ENCODE data around the gene SUMF1. TPM values are rescaled to one million over a fixed set of nuclear protein-coding genes. Genes with fewer than 3 reads are reported as not detected.

Gene SUMF1
- total and polyA plus RNA-seq, 2 of the 4 experiments (the other 2 are of a cell fraction) = 26.3 to 38.4 TPM

DNA sequence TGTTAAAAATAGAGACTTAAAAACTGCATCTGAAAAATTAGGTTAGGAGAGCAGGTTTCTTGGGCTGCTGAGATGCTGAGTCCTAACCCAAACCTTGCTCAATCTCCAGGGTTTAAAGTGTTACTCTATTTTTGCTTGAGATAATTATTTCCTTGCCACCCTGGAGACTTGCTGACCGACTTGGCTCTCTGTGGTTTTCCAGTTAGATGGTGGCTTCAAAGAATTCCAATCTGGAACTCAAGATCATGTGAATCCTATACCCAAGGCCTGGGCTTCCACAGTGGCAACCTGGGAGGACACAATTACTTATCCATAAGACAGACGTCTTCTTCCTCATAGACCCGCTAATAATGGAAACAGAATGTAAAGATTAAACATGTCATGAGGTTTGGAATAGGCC, 47.7 kb downstream of the SUMF1 start:
- Histone ChIP-seq H3K9me3 (ENCODE audit: control insufficient read depth, insufficient read depth, low read length) (no peaks in the 10 kb centered on the region), H4K8ac (ENCODE audit: low read depth in 2 of 2, low read length in 2 of 2) (no peak overlapping the region), H3K36me3 (ENCODE audit: control insufficient read depth, insufficient read depth, low read length) (no peaks in the 10 kb centered on the region), H2AFZ (replicated peaks; ENCODE audit: low read length, poor library complexity) (no peak overlapping the region), H3K4ac (ENCODE audit: low read depth, low read length) (no peak overlapping the region), H3K4me1 (ENCODE audit: control insufficient read depth, insufficient read depth, low read length) (peaks cover 5% of the 10 kb centered on the region; the same call in 1 of the 2 replicates), H4K5ac (ENCODE audit: low read depth, low read length) (no peak overlapping the region), H3K18ac (ENCODE audit: low read depth, low read length) (no peak overlapping the region), H2BK15ac (ENCODE audit: low read depth, low read length) (no peak overlapping the region), H3K9ac (ENCODE audit: low read depth, low read length) (no peak overlapping the region), H3K14ac (replicated peaks; ENCODE audit: low read depth, low read length) (no peak overlapping the region), H2BK20ac (ENCODE audit: low read depth, low read length) (no peak overlapping the region), H4K91ac (ENCODE audit: insufficient read depth, low read depth, low read length) (no peak overlapping the region), H2AK9ac (replicated peaks; ENCODE audit: low read depth, low read length, poor library complexity) (no peak overlapping the region), H2AK5ac (ENCODE audit: low read depth, low read length) (no peak overlapping the region), H3K27ac (ENCODE audit: insufficient read depth, low read length) (no peak overlapping the region), H3K4me3 (ENCODE audit: insufficient read depth, low read depth, low read length) (no peak overlapping the region), H3K4me2 (ENCODE audit: low read depth, low read length) (no peak overlapping the region), H3K9me1 (ENCODE audit: insufficient read depth, low read length) (peaks cover 4% of the 10 kb centered on the region; the same call in 1 of the 2 replicates), H4K20me1 (ENCODE audit: insufficient read depth, low read length) (no peaks in the 10 kb centered on the region), H2BK120ac (ENCODE audit: low read depth, low read length) (no peak overlapping the region), H3K23ac (ENCODE audit: low read depth, low read length) (no peak overlapping the region), H2BK5ac (ENCODE audit: low read depth, low read length, poor library complexity, severe bottlenecking) (no peak overlapping the region), H3K79me1 (ENCODE audit: low read depth in 1 of 2, low read length in 2 of 2) (peaks cover 0 to 2% of the 10 kb centered on the region in 2 experiments; a peak in 1 of 4 replicates), H3K27me3 (ENCODE audit: control insufficient read depth, insufficient read depth, low read length) (no peaks in the 10 kb centered on the region), H3K56ac (ENCODE audit: extremely low read depth, insufficient read depth, low read length) (no peak overlapping the region)
- CTCF ChIA-PET = no interaction called here
- POLR2A ChIA-PET (ENCODE audit: unreplicated experiment) = no interaction called here
- BruUV-seq (replicated peaks) = no TSS peak
- no peak for TF ChIP-seq NFE2L2 (IDR thresholded peaks at IDR 0.05; ENCODE audit: low read depth, low read length)
- TF ChIP-seq CEBPB (IDR thresholded peaks at IDR 0.05; ENCODE audit: low read depth, low read length) = no peak
- no peak for TF ChIP-seq FOS (IDR thresholded peaks at IDR 0.05; ENCODE audit: low read depth, low read length)
- intact Hi-C loops (cut with micrococcal nuclease) = no loop called here
- DNase-seq (no peak), ATAC-seq (ENCODE audit: low read depth) (no peak)
- in situ Hi-C loops (cut with MboI; ENCODE audit: low sequenced_read_pairs) = no loop called here
- dilution Hi-C loops (cut with HindIII; ENCODE audit: low sequenced_read_pairs, unreplicated experiment) = no loop called here
- WGBS, 2 experiments (ENCODE audit: extremely low coverage in 2 of 2, insufficient read length in 1 of 2) = 83% methylated on average over 1 of the region's 3 CpGs; no CpG with 5 or more reads in 1 of the 2 experiments
